ENCODE data around the gene NOTCH4.
A peak's percentile ranks its signal among the peaks of the same experiment; 100 is the strongest.

The NOTCH4 gene

GRCh38 chr6:32177788-32178546 is 45.9 kb downstream of the NOTCH4 start, which contains the start of gene RNF5:
Gene RNF5 (plus strand): TSS chr6:32178405. CDS start chr6:32178512, 107 bp downstream.
- peak; percentile 100 for DNase-seq
- no peaks in the 10 kb centered on the region for H3K9me3 ChIP-seq (ENCODE audit: severe bottlenecking)
- H3K27ac ChIP-seq = peak within 1 kb of the TSS; percentile 96
- H3K27me3 ChIP-seq (ENCODE audit: insufficient read depth, low read depth, severe bottlenecking) = no peaks in the 10 kb centered on the region
- TF ChIP-seq, protein P1, sequence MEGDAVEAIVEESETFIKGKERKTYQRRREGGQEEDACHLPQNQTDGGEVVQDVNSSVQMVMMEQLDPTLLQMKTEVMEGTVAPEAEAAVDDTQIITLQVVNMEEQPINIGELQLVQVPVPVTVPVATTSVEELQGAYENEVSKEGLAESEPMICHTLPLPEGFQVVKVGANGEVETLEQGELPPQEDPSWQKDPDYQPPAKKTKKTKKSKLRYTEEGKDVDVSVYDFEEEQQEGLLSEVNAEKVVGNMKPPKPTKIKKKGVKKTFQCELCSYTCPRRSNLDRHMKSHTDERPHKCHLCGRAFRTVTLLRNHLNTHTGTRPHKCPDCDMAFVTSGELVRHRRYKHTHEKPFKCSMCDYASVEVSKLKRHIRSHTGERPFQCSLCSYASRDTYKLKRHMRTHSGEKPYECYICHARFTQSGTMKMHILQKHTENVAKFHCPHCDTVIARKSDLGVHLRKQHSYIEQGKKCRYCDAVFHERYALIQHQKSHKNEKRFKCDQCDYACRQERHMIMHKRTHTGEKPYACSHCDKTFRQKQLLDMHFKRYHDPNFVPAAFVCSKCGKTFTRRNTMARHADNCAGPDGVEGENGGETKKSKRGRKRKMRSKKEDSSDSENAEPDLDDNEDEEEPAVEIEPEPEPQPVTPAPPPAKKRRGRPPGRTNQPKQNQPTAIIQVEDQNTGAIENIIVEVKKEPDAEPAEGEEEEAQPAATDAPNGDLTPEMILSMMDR (IDR thresholded peaks at IDR 0.05; ENCODE audit: low read depth, low read length) = no peak
- H3K36me3 ChIP-seq = peaks cover 34% of the 10 kb centered on the region
- peak within 1 kb of the TSS; percentile 85 for H3K4me3 ChIP-seq (ENCODE audit: low read depth, low read length)

DNA sequence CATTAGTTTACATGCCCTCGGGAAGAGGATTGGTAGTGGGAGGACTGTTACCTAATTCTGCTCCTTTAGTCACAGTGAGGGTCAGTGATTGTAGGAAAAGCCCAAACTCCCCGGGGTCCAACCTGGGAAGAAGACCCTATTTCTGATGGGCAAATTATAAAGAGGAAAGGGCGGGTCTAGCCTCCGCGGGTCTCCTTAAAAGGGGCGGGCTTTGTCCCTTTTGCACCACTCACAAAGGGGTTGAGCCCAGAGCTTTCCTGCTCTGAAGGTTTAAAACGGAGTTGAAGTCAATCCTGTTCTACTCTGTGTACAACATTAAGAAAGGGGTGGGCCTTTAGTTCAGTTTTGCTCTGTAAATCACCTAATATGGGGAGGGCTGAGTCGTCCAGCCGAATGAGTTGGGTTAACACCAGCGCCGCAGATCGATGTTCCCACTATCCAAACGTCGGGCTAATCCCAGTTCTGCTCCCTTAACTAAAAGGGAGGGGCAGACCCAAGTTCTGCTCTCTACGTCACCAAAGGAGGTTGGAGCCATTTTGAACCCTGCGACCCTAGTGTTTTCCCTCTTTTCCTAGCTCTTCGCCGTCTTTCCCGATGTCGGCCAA is 46.6 kb downstream of the NOTCH4 start:
- Histone ChIP-seq H3K27ac (peak overlapping the region; percentile 96), H3K27me3 (ENCODE audit: insufficient read depth, low read depth, severe bottlenecking) (no peaks in the 10 kb centered on the region), H3K9me3 (ENCODE audit: severe bottlenecking) (no peaks in the 10 kb centered on the region), H3K36me3 (peaks cover 27% of the 10 kb centered on the region), H3K4me3 (ENCODE audit: low read depth, low read length) (peak overlapping the region; percentile 85)
- TF ChIP-seq, protein P1 (IDR thresholded peaks at IDR 0.05; ENCODE audit: low read depth, low read length) = no peak
- DNase-seq = peak; percentile 82

DNA sequence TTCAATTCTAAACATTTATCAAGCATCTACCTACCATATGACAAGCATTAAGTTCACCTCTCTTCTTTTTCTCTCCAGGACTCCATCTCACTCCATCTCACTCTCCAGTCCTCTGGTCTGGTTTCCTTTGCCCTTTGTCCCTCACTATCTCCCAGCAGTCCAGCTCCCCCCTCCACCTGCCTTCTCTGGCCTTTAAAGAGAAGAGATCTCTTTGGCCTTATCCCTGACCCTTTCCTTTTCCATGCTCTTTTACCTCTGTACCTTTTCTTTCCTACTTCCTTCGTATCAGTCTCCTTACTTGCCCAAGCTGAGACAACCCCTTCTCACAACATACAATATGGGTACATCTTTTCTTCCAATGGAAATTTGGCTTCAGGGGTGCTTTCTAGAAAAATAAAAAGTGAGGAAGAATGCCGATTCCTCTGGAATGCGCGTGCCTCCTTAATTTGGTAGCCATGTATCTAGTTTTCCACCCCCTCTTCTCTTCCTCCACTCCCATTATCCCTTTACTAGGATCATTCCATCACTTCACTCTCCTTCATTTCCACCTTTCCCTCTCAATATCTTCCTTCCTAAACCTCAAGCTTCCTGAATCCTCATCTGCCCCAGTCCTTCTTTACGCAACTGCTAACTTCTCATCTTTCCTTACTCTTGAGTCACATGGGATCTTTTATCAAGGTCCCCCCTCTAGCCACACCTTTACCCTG is 47.2 kb downstream of the NOTCH4 start:
- TF ChIP-seq, protein P1 (IDR thresholded peaks at IDR 0.05; ENCODE audit: low read depth, low read length) = no peak
- Histone ChIP-seq H3K36me3 (peaks cover 20% of the 10 kb centered on the region), H3K9me3 (ENCODE audit: severe bottlenecking) (no peaks in the 10 kb centered on the region), H3K4me3 (ENCODE audit: low read depth, low read length) (peak overlapping the region; percentile 85), H3K27ac (peak overlapping the region; percentile 96), H3K27me3 (ENCODE audit: insufficient read depth, low read depth, severe bottlenecking) (no peaks in the 10 kb centered on the region)
- DNase-seq = no peak

DNA sequence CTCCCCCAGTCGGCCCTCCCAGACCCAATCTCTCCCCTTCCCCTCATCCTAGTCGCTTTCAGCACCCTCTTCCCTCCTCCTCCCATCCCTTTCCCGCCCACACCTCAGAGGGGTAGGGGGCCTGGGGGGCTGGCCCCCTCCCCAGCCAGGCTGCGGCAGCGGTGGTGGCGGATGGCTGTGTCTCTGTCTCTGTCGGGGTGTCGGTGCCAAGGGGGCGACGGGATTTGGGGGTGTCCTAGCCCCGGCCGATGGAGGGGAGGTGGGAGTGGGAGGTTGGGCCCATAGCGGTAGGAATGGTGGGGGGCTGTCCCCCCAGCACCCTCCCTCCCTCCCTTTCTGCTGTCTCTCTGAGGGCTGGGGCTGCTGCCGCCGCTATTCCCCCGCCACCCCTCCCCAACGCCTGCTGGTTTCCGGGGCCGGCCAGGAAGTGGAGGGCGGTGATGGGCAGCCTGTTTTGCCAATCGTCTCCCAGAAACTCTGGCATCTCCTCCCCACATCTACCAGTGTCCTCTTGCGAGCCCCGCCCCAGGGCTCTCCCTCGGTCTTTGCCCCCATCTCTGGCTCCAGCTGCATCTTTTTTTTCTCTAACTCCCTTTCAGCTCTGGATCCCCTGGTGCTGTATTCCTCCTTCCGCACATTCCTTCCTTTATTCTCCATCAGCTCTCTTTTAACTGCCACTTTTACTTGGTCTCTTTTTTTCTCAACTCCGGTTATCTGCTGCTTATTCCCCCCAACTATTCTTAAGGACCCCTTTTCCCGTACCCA is 48.0 kb downstream of the NOTCH4 start, which contains the start of gene AGPAT1:
TSS of gene AGPAT1 (minus strand) at position 374 of the 765 bp plus-strand sequence. CDS start 4,588 bp downstream, outside the sequence.
- H3K9me3 ChIP-seq (ENCODE audit: severe bottlenecking) = no peaks in the 10 kb centered on the region
- TF ChIP-seq, protein P1 (IDR thresholded peaks at IDR 0.05; ENCODE audit: low read depth, low read length) = no peak
- peak; percentile 100 for DNase-seq
- H3K4me3 ChIP-seq (ENCODE audit: low read depth, low read length) = peak within 1 kb of the TSS; percentile 85
- peak within 1 kb of the TSS; percentile 96 for H3K27ac ChIP-seq
- H3K36me3 ChIP-seq = peaks cover 17% of the 10 kb centered on the region
- H3K27me3 ChIP-seq (ENCODE audit: insufficient read depth, low read depth, severe bottlenecking) = no peaks in the 10 kb centered on the region

DNA sequence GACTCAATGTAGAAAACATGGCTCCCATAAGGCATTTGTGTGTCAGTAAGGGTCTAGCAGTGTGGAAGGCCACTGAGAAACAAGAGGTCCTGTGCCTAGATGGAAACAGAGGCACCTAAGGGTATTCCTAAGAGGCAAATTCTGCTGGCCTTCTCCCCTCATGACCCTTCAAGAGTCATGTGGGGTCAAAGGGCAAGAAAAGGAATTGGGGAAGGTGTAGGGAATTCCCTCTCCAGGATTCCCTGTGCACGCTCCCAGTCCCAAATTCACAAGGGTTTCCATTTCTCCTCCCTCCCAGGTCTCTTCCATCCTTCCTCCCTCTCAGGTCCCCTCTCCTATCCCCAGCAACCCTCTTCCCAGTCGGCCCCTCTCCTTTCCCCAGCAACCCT is 48.6 kb downstream of the NOTCH4 start:
- Histone ChIP-seq H3K9me3 (ENCODE audit: severe bottlenecking) (no peaks in the 10 kb centered on the region), H3K27ac (peak overlapping the region; percentile 75), H3K36me3 (peaks cover 19% of the 10 kb centered on the region), H3K4me3 (ENCODE audit: low read depth, low read length) (peak overlapping the region; percentile 85), H3K27me3 (ENCODE audit: insufficient read depth, low read depth, severe bottlenecking) (no peaks in the 10 kb centered on the region)
- TF ChIP-seq, protein P1 (IDR thresholded peaks at IDR 0.05; ENCODE audit: low read depth, low read length) = no peak
- DNase-seq = no peak

Data from WERI-Rb-1 (cell line).